Panc1 (cell line): Measurements from ENCODE around the gene TXNL1. TPM values are rescaled to one million over a fixed set of nuclear protein-coding genes. Genes with fewer than 3 reads are reported as not detected.

Experiments
- ATAC-seq: fragments of 200-7000 bp; cut with Tn5 transposase; 2 replicates; pipeline ENCODE4 v1.9.1; 2020; ENCODE audit warnings: mild to moderate bottlenecking, moderate library complexity
- BruUV-seq: library from RNA; stranded (reverse); fragments of 400-500 nt; replicated peaks from 2 replicates; lab custom pipeline; 2021; lab: Mats Ljungman, UMichigan
- CTCF ChIA-PET: fragments of 300-600 bp; sonication (Branson Sonifier 250); formaldehyde crosslinking; loops from one replicate; lab custom pipeline; 2022; ENCODE audit warnings: antibody characterized with exemption; lab: Charles Lee
- POLR2A ChIA-PET: fragments of 300-600 bp; sonication (Branson Sonifier 250); formaldehyde crosslinking; loops from one replicate; lab custom pipeline; 2022; ENCODE audit warnings: antibody characterized with exemption; lab: Charles Lee
- DNase-seq: peaks from one replicate; pipeline ENCODE4 v3.0.0-alpha.2; 2010; ENCODE audit warnings: low read depth, low spot score
- H3K27ac ChIP-seq: 2 replicates; pipeline ENCODE4 v1.5.1; 2011; ENCODE audit warnings: mild to moderate bottlenecking, low read length, inconsistent platforms
- H3K27me3 ChIP-seq: fragments of 200-500 bp; sonication (Bioruptor generic); 2 replicates; pipeline ENCODE4 v1.6.0; 2014; ENCODE audit warnings: low read length, inconsistent platforms; ENCODE audit not compliant: control insufficient read depth, insufficient read depth
- H3K36me3 ChIP-seq: fragments of 200-500 bp; sonication (Bioruptor generic); 2 replicates; pipeline ENCODE4 v1.5.1; 2014; ENCODE audit warnings: inconsistent platforms, mild to moderate bottlenecking, low read length, moderate library complexity; ENCODE audit not compliant: control insufficient read depth, insufficient read depth
- H3K4me1 ChIP-seq: 2 replicates; pipeline ENCODE4 v1.5.1; 2011; ENCODE audit warnings: inconsistent platforms, mild to moderate bottlenecking, low read length, moderate library complexity; ENCODE audit not compliant: control insufficient read depth, insufficient read depth
- H3K4me3 ChIP-seq, 2 experiments: 2 replicates each; pipeline ENCODE4 v1.5.1; 2011 to 2012; ENCODE audit warnings: low read depth in 2 of 2, low read length in 2 of 2, mild to moderate bottlenecking in 2 of 2, inconsistent platforms in 1 of 2, moderate library complexity in 1 of 2
- H3K9me3 ChIP-seq: fragments of 200-500 bp; sonication (Bioruptor generic); 2 replicates; pipeline ENCODE4 v1.5.1; 2014; ENCODE audit warnings: low read depth, mild to moderate bottlenecking, inconsistent platforms, low read length, moderate library complexity; ENCODE audit not compliant: control insufficient read depth, insufficient read depth
- CTCF ChIP-seq: fragments of 450-650 bp; IDR thresholded peaks from 2 replicates; pipeline ENCODE4 v1.5.1; 2017; ENCODE audit warnings: mild to moderate bottlenecking
- POLR2AphosphoS5 ChIP-seq: IDR thresholded peaks from 2 replicates; pipeline ENCODE4 v1.6.1; 2012; ENCODE audit warnings: mild to moderate bottlenecking, low read depth, low read length, moderate library complexity
- SIN3A ChIP-seq: IDR thresholded peaks from 2 replicates; pipeline ENCODE4 v1.6.1; 2012; ENCODE audit warnings: low read depth, mild to moderate bottlenecking, low read length, moderate library complexity, borderline replicate concordance; ENCODE audit not compliant: insufficient read depth
- TCF7L2 ChIP-seq: IDR thresholded peaks from 2 replicates; pipeline ENCODE4 v1.6.1; 2011; ENCODE audit warnings: mild to moderate bottlenecking, low read depth, low read length, inconsistent platforms
- in situ Hi-C: cut with HindIII; loops from 2 replicates; pipeline ENCODE4 v1.10.0; 2016; ENCODE audit warnings: low sequenced_read_pairs, low pct_unique_long_range_greater_than_20kb
- intact Hi-C: fragments of 100-400 bp; cut with micrococcal nuclease; formaldehyde crosslinking; loops from one replicate; pipeline ENCODE4 v1.10.0; 2022; ENCODE audit not compliant: unreplicated experiment
- total RNA-seq: library from RNA; stranded (reverse); gene quantifications from one replicate; pipeline ENCODE4 v1.2.1, GENCODE V29; 2021; ENCODE audit not compliant: unreplicated experiment
- TF ChIP-seq, protein P1 (sequence below), 2 experiments: IDR thresholded peaks; 2 replicates each; pipeline ENCODE4 v1.6.1; 2011 to 2012; ENCODE audit warnings: low read depth in 2 of 2, control low read depth in 1 of 2, low read length in 1 of 2, mild to moderate bottlenecking in 1 of 2, moderate library complexity in 1 of 2; ENCODE audit not compliant: insufficient read depth in 1 of 2

The TXNL1 gene
- total RNA-seq, 1 experiment from 2014 or later: 58.3 TPM

GRCh38 chr18:56672981-56673380 is 34.6 kb upstream of the TXNL1 start:
- Histone ChIP-seq H3K4me1 (no peaks in the 10 kb centered on the region), H3K4me3 (no peak overlapping the region), H3K9me3 (no peaks in the 10 kb centered on the region), H3K27me3 (no peaks in the 10 kb centered on the region), H3K36me3 (no peaks in the 10 kb centered on the region), H3K27ac (no peak overlapping the region)
- intact Hi-C loops: no loop called here
- CTCF ChIA-PET: no interaction called here
- POLR2A ChIA-PET: no interaction called here
- TF ChIP-seq TCF7L2: no peak
- TF ChIP-seq, protein P1, sequence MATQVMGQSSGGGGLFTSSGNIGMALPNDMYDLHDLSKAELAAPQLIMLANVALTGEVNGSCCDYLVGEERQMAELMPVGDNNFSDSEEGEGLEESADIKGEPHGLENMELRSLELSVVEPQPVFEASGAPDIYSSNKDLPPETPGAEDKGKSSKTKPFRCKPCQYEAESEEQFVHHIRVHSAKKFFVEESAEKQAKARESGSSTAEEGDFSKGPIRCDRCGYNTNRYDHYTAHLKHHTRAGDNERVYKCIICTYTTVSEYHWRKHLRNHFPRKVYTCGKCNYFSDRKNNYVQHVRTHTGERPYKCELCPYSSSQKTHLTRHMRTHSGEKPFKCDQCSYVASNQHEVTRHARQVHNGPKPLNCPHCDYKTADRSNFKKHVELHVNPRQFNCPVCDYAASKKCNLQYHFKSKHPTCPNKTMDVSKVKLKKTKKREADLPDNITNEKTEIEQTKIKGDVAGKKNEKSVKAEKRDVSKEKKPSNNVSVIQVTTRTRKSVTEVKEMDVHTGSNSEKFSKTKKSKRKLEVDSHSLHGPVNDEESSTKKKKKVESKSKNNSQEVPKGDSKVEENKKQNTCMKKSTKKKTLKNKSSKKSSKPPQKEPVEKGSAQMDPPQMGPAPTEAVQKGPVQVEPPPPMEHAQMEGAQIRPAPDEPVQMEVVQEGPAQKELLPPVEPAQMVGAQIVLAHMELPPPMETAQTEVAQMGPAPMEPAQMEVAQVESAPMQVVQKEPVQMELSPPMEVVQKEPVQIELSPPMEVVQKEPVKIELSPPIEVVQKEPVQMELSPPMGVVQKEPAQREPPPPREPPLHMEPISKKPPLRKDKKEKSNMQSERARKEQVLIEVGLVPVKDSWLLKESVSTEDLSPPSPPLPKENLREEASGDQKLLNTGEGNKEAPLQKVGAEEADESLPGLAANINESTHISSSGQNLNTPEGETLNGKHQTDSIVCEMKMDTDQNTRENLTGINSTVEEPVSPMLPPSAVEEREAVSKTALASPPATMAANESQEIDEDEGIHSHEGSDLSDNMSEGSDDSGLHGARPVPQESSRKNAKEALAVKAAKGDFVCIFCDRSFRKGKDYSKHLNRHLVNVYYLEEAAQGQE (IDR thresholded peaks at IDR 0.05; ENCODE audit: insufficient read depth in 1 of 2, low read depth in 2 of 2, low read length in 1 of 2): no peak
- no TSS peak for BruUV-seq
- ATAC-seq (no peak), DNase-seq (no peak)
- in situ Hi-C loops: no loop called here

DNA sequence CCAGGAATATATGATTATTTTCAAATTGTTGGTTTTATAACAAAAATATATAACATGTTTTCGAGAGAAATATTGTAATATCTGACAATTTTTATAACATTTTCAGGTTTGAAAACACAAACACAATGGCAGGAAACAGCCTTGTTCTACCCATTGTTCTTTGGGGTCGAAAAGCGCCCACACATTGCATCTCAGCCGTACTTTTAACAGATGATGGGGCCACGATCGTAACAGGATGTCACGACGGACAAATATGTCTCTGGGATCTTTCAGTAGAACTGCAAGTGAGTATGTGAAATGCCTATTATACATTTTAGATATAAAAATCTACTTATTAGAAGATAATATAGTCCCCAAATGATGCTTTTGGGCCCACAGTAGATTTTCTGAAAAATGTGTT is 34.0 kb upstream of the TXNL1 start:
- no peak for TF ChIP-seq TCF7L2
- TF ChIP-seq SIN3A: no peak
- TF ChIP-seq CTCF: no peak
- no peak for TF ChIP-seq POLR2AphosphoS5
- TF ChIP-seq, protein P1 (IDR thresholded peaks at IDR 0.05; ENCODE audit: insufficient read depth in 1 of 2, low read depth in 2 of 2, low read length in 1 of 2): no peak
- DNase-seq: no peak
- intact Hi-C loops: no loop called here
- Histone ChIP-seq H3K36me3 (no peaks in the 10 kb centered on the region), H3K4me3 (no peak overlapping the region), H3K4me1 (no peaks in the 10 kb centered on the region), H3K9me3 (no peaks in the 10 kb centered on the region), H3K27ac (no peak overlapping the region), H3K27me3 (no peaks in the 10 kb centered on the region)
- ChIA-PET POLR2A (no interaction called here), CTCF (no interaction called here)
- in situ Hi-C loops: no loop called here
- ATAC-seq: no peak
- BruUV-seq: no TSS peak
